Measurements from ENCODE around the gene TCEA2.

Gene TCEA2

GRCh38 chr20:64091340-64091739 lies 28.3 kb downstream of the TCEA2 start:
- TF ChIP-seq YY1 (IDR thresholded peaks at IDR 0.05; ENCODE audit: low read depth), result no peak
- TF ChIP-seq CREB1 (IDR thresholded peaks at IDR 0.05; ENCODE audit: low read depth), result no peak
- no peak for TF ChIP-seq EGR1 (IDR thresholded peaks at IDR 0.05)
- TF ChIP-seq ZBTB7A (IDR thresholded peaks at IDR 0.05; ENCODE audit: low read depth), result no peak
- TF ChIP-seq TCF12 (IDR thresholded peaks at IDR 0.05; ENCODE audit: low read depth), result no peak

- TF ChIP-seq RAD21 (IDR thresholded peaks at IDR 0.05; ENCODE audit: low read depth) (no peak), NFIC (IDR thresholded peaks at IDR 0.05) (no peak)
These were observed 28.8 kb downstream of the TCEA2 start for GRCh38 chr20:64091770-64092169.

- TF ChIP-seq EGR1 (IDR thresholded peaks at IDR 0.05) (no peak), REST (IDR thresholded peaks at IDR 0.05; ENCODE audit: low read depth) (no peak), MAX (IDR thresholded peaks at IDR 0.05) (peak; percentile 29; the same call in 1 of the 2 replicates)
These were observed 29.4 kb downstream of the TCEA2 start for GRCh38 chr20:64092258-64093012.

GRCh38 chr20:64093013-64093503 lies 30.1 kb downstream of the TCEA2 start:
- TF ChIP-seq TAF1 (IDR thresholded peaks at IDR 0.05; ENCODE audit: low read depth), result no peak
- TF ChIP-seq TEAD4 (IDR thresholded peaks at IDR 0.05), result no peak
- TF ChIP-seq MAX (IDR thresholded peaks at IDR 0.05), result no peak
- no peak for TF ChIP-seq USF1 (IDR thresholded peaks at IDR 0.05)
- TF ChIP-seq ZBTB7A (IDR thresholded peaks at IDR 0.05; ENCODE audit: low read depth), result no peak
- TF ChIP-seq YY1 (IDR thresholded peaks at IDR 0.05; ENCODE audit: low read depth), result no peak
- TF ChIP-seq FOXM1 (IDR thresholded peaks at IDR 0.05; ENCODE audit: borderline replicate concordance, low read depth), result no peak
- no peak for TF ChIP-seq CEBPB (IDR thresholded peaks at IDR 0.05)
- TF ChIP-seq CREB1 (IDR thresholded peaks at IDR 0.05; ENCODE audit: low read depth), result no peak
- no peak for TF ChIP-seq EGR1 (IDR thresholded peaks at IDR 0.05)
- no peak for TF ChIP-seq EP300 (IDR thresholded peaks at IDR 0.05; ENCODE audit: borderline replicate concordance)
- no peak for TF ChIP-seq TCF12 (IDR thresholded peaks at IDR 0.05; ENCODE audit: low read depth)
- TF ChIP-seq REST (IDR thresholded peaks at IDR 0.05; ENCODE audit: low read depth), result no peak
- TF ChIP-seq NFIC (IDR thresholded peaks at IDR 0.05), result no peak
- TF ChIP-seq RAD21 (IDR thresholded peaks at IDR 0.05; ENCODE audit: low read depth), result no peak

GRCh38 chr20:64095455-64095854 lies 32.5 kb downstream of the TCEA2 start:
- TF ChIP-seq EGR1 (IDR thresholded peaks at IDR 0.05) (no peak), CEBPB (IDR thresholded peaks at IDR 0.05) (no peak), YY1 (IDR thresholded peaks at IDR 0.05; ENCODE audit: low read depth) (no peak), EP300 (IDR thresholded peaks at IDR 0.05; ENCODE audit: borderline replicate concordance) (no peak), USF1 (IDR thresholded peaks at IDR 0.05) (no peak), REST (IDR thresholded peaks at IDR 0.05; ENCODE audit: low read depth) (no peak), RAD21 (IDR thresholded peaks at IDR 0.05; ENCODE audit: low read depth) (no peak), TAF1 (IDR thresholded peaks at IDR 0.05; ENCODE audit: low read depth) (no peak), MAX (IDR thresholded peaks at IDR 0.05) (no peak), NFIC (IDR thresholded peaks at IDR 0.05) (no peak), TCF12 (IDR thresholded peaks at IDR 0.05; ENCODE audit: low read depth) (no peak), FOXM1 (IDR thresholded peaks at IDR 0.05; ENCODE audit: borderline replicate concordance, low read depth) (no peak)

Measured in Ishikawa (cell line).